ENCODE results near the gene UBXN7.
"Not testable (repeated sequence)": the region's sequence is repeated elsewhere in the genome, so short reads cannot be mapped to it uniquely, and the experiment has no call there.

UBXN7 gene

GRCh38 chr3:196357905-196358304, 74.3 kb downstream of the UBXN7 start:
- no peak for DNase-seq (ENCODE audit: low read depth in 3 of 3, low spot score in 1 of 3)

GRCh38 chr3:196356556-196356955, 75.7 kb downstream of the UBXN7 start:
- no peak for DNase-seq (ENCODE audit: low read depth in 3 of 3, low spot score in 1 of 3)

GRCh38 chr3:196355668-196356067, 76.6 kb downstream of the UBXN7 start:
- no peak for DNase-seq (ENCODE audit: low read depth in 3 of 3, low spot score in 1 of 3)

GRCh38 chr3:196354132-196354531, 78.1 kb downstream of the UBXN7 start:
- no peak for DNase-seq (ENCODE audit: low read depth in 3 of 3, low spot score in 1 of 3)

GRCh38 chr3:196351541-196351940, 80.7 kb downstream of the UBXN7 start:
- DNase-seq (ENCODE audit: low read depth in 3 of 3, low spot score in 1 of 3), result no peak

- no peak for DNase-seq (ENCODE audit: low read depth in 3 of 3, low spot score in 1 of 3)
These were observed 82.2 kb downstream of the UBXN7 start for GRCh38 chr3:196350067-196350466.

- no peak for DNase-seq (ENCODE audit: low read depth in 3 of 3, low spot score in 1 of 3)
These were observed 83.5 kb downstream of the UBXN7 start for GRCh38 chr3:196348698-196349097.

GRCh38 chr3:196344663-196345062, 87.6 kb downstream of the UBXN7 start:
- no peak for DNase-seq (ENCODE audit: low read depth in 3 of 3, low spot score in 1 of 3)

GRCh38 chr3:196343917-196344316, 88.3 kb downstream of the UBXN7 start:
- DNase-seq (ENCODE audit: low read depth in 3 of 3, low spot score in 1 of 3), result not testable (repeated sequence)

GRCh38 chr3:196341137-196341536, 91.1 kb downstream of the UBXN7 start:
- no peak for DNase-seq (ENCODE audit: low read depth in 3 of 3, low spot score in 1 of 3)

- no peak for DNase-seq (ENCODE audit: low read depth in 3 of 3, low spot score in 1 of 3)
These were observed 91.8 kb downstream of the UBXN7 start for GRCh38 chr3:196340466-196340865.

- no peak for DNase-seq (ENCODE audit: low read depth in 3 of 3, low spot score in 1 of 3)
These were observed 92.6 kb downstream of the UBXN7 start for GRCh38 chr3:196339493-196340254.

GRCh38 chr3:196339044-196339443, 93.2 kb downstream of the UBXN7 start:
- DNase-seq (ENCODE audit: low read depth in 3 of 3, low spot score in 1 of 3), result no peak

GRCh38 chr3:196336319-196337145, 95.7 kb downstream of the UBXN7 start:
- no peak for DNase-seq (ENCODE audit: low read depth in 3 of 3, low spot score in 1 of 3)

GRCh38 chr3:196335503-196335948, 96.7 kb downstream of the UBXN7 start:
- no peak for DNase-seq (ENCODE audit: low read depth in 3 of 3, low spot score in 1 of 3)

GRCh38 chr3:196334982-196335381, 97.2 kb downstream of the UBXN7 start:
- DNase-seq (ENCODE audit: low read depth in 3 of 3, low spot score in 1 of 3), result no peak

- DNase-seq (ENCODE audit: low read depth in 3 of 3, low spot score in 1 of 3), result no peak
These were observed 100.1 kb downstream of the UBXN7 start for GRCh38 chr3:196332168-196332567.

- DNase-seq (ENCODE audit: low read depth in 3 of 3, low spot score in 1 of 3), result no peak
These were observed 104.8 kb downstream of the UBXN7 start for GRCh38 chr3:196327405-196327804.

- no peak for DNase-seq (ENCODE audit: low read depth in 3 of 3, low spot score in 1 of 3)
These were observed 105.3 kb downstream of the UBXN7 start for GRCh38 chr3:196326936-196327335.

GRCh38 chr3:196323691-196324090, 108.5 kb downstream of the UBXN7 start:
- no peak for DNase-seq (ENCODE audit: low read depth in 3 of 3, low spot score in 1 of 3)

- DNase-seq (ENCODE audit: low read depth in 3 of 3, low spot score in 1 of 3), result no peak
These were observed 109.2 kb downstream of the UBXN7 start for GRCh38 chr3:196323016-196323415.

GRCh38 chr3:196321162-196321561, 111.1 kb downstream of the UBXN7 start:
- DNase-seq (ENCODE audit: low read depth in 3 of 3, low spot score in 1 of 3), result no peak
